Smooth muscle cell (in vitro differentiated cells): Measurements from ENCODE around the gene PDE4A. TPM values are rescaled to one million over a fixed set of nuclear protein-coding genes. Genes with fewer than 3 reads are reported as not detected.

Source experiments
- DNase-seq: peaks from one replicate; lab custom pipeline; 2025; ENCODE audit not compliant: unreplicated experiment; lab: John Stamatoyannopoulos, UW
- H2AFZ ChIP-seq: fragments of 200-600 bp; sonication (generic); 2 replicates; pipeline ENCODE4 v1.6.0; 2016; ENCODE audit warnings: antibody characterized with exemption, low read depth, mild to moderate bottlenecking
- H3F3A ChIP-seq: fragments of 200-600 bp; sonication (generic); 2 replicates; pipeline ENCODE4 v1.6.0; 2017; ENCODE audit warnings: antibody characterized with exemption, low read depth
- H3K27ac ChIP-seq: fragments of 200-600 bp; sonication (generic); 2 replicates; pipeline ENCODE4 v1.5.1; 2016; ENCODE audit warnings: low read depth, mild to moderate bottlenecking
- H3K27me3 ChIP-seq: fragments of 200-600 bp; sonication (generic); 2 replicates; pipeline ENCODE4 v1.6.1; 2016; ENCODE audit warnings: low read depth, mild to moderate bottlenecking
- H3K36me3 ChIP-seq: fragments of 200-600 bp; sonication (generic); 2 replicates; pipeline ENCODE4 v1.5.1; 2016; ENCODE audit warnings: low read depth
- H3K4me1 ChIP-seq: fragments of 200-600 bp; sonication (generic); 2 replicates; pipeline ENCODE4 v1.5.1; 2016; ENCODE audit warnings: low read depth
- H3K4me2 ChIP-seq: fragments of 200-600 bp; sonication (generic); 2 replicates; pipeline ENCODE4 v1.6.0; 2016; ENCODE audit warnings: mild to moderate bottlenecking
- H3K4me3 ChIP-seq: fragments of 200-600 bp; sonication (generic); 2 replicates; pipeline ENCODE4 v1.5.1; 2016; ENCODE audit warnings: mild to moderate bottlenecking
- H3K79me2 ChIP-seq: fragments of 200-600 bp; sonication (generic); 2 replicates; pipeline ENCODE4 v1.6.0; 2016; ENCODE audit warnings: low read depth, mild to moderate bottlenecking
- H3K9ac ChIP-seq: fragments of 200-600 bp; sonication (generic); 2 replicates; pipeline ENCODE4 v1.6.0; 2016; ENCODE audit warnings: low read depth
- H3K9me3 ChIP-seq: fragments of 200-600 bp; sonication (generic); replicated peaks from 2 replicates; pipeline ENCODE4 v1.5.1; 2016; ENCODE audit warnings: low read depth
- H4K20me1 ChIP-seq: fragments of 200-600 bp; sonication (generic); 2 replicates; pipeline ENCODE4 v1.6.0; 2016; ENCODE audit warnings: low read depth
- CTCF ChIP-seq: fragments of 200-600 bp; sonication (generic); IDR thresholded peaks from 2 replicates; pipeline ENCODE4 v1.5.1; 2017; ENCODE audit warnings: borderline replicate concordance, mild to moderate bottlenecking, antibody characterized with exemption; ENCODE audit not compliant: insufficient read depth, poor library complexity, severe bottlenecking
- WGBS: methylation state at CpG from one replicate; pipeline ENCODE4 v1.1.7; 2016; ENCODE audit warnings: low lambda C conversion rate; 5-methylcytosine and 5-hydroxymethylcytosine counted together
- polyA plus RNA-seq: library from polyadenylated mRNA; unstranded; fragments of >200 nt; fragmentation: Nextera tagmentation; extraction: Ambion mirVana; gene quantifications from 2 replicates; pipeline ENCODE4 v1.2.1, GENCODE V29; 2016
- total RNA-seq: library from RNA; depleted of rRNA; stranded (reverse); fragments of >200 nt; gene quantifications from 2 replicates; pipeline ENCODE4 v1.2.3, GENCODE V29; 2014

The PDE4A gene
- total and polyA plus RNA-seq, 2 experiments from 2014 or later, result 2.7 to 16.4 TPM

GRCh38 chr19:10502524-10503001 lies 82.2 kb downstream of the PDE4A start:
- peak overlapping the region; percentile 92 for H2AFZ ChIP-seq

GRCh38 chr19:10503002-10503789 lies 82.9 kb downstream of the PDE4A start, which contains the start of gene KEAP1:
Gene KEAP1, minus strand, starts transcription at chr19:10503356. Its CDS starts 3,323 bp downstream, at chr19:10500033.
- H3K4me3 ChIP-seq, result peak within 1 kb of the TSS; percentile 85
- H3K9me3 ChIP-seq, result no peaks in the 10 kb centered on the region
- H4K20me1 ChIP-seq, result no peaks in the 10 kb centered on the region
- peak within 1 kb of the TSS; percentile 92 for H3K9ac ChIP-seq
- H3K4me1 ChIP-seq, result peaks cover 11% of the 10 kb centered on the region
- peak within 1 kb of the TSS; percentile 92 for H2AFZ ChIP-seq
- peaks cover 36% of the 10 kb centered on the region for H3K79me2 ChIP-seq
- DNase-seq, result no peak
- no peaks in the 10 kb centered on the region for H3K27me3 ChIP-seq
- H3K4me2 ChIP-seq, result peak within 1 kb of the TSS; percentile 89
- H3K36me3 ChIP-seq, result no peaks in the 10 kb centered on the region
- peak within 1 kb of the TSS; percentile 75 for H3K27ac ChIP-seq
- no peak for TF ChIP-seq CTCF
- no peaks in the 10 kb centered on the region for H3F3A ChIP-seq
- 12% methylated on average over 52 of the region's 73 CpGs for WGBS

More at GRCh38 chr19:10502524-10503001, 82.2 kb downstream of the PDE4A start:
- peak overlapping the region; percentile 89 for H3K4me2 ChIP-seq
- peak overlapping the region; percentile 85 for H3K4me3 ChIP-seq
- H4K20me1 ChIP-seq, result no peaks in the 10 kb centered on the region
- under 1% methylated on average over 36 of the region's 65 CpGs for WGBS
- no peaks in the 10 kb centered on the region for H3F3A ChIP-seq
- no peaks in the 10 kb centered on the region for H3K27me3 ChIP-seq
- DNase-seq, result peak; percentile 76
- no peaks in the 10 kb centered on the region for H3K36me3 ChIP-seq
- H3K9ac ChIP-seq, result peak overlapping the region; percentile 92
- H3K4me1 ChIP-seq, result peaks cover 11% of the 10 kb centered on the region
- H3K9me3 ChIP-seq, result no peaks in the 10 kb centered on the region
- H3K79me2 ChIP-seq, result peaks cover 36% of the 10 kb centered on the region
- peak overlapping the region; percentile 75 for H3K27ac ChIP-seq
- no peak for TF ChIP-seq CTCF

- Histone ChIP-seq H3K27ac (no peak overlapping the region), H3F3A (no peaks in the 10 kb centered on the region), H3K4me1 (peaks cover 18% of the 10 kb centered on the region), H3K4me2 (no peak overlapping the region), H4K20me1 (no peaks in the 10 kb centered on the region), H3K36me3 (no peaks in the 10 kb centered on the region), H3K9me3 (no peaks in the 10 kb centered on the region), H3K4me3 (no peak overlapping the region), H3K9ac (no peak overlapping the region), H3K79me2 (peaks cover 16% of the 10 kb centered on the region), H2AFZ (no peak overlapping the region), H3K27me3 (no peaks in the 10 kb centered on the region)
- peak; percentile 65 for TF ChIP-seq CTCF
- WGBS, result 32% methylated on average over 17 of the region's 17 CpGs
- peak; percentile 15 for DNase-seq
Observed at GRCh38 chr19:10505583-10506229, 85.4 kb downstream of the PDE4A start.
